GM18909 (cell line): ENCODE measurements around the gene TSC22D3.
"Not testable (repeated sequence)": the region's sequence is repeated elsewhere in the genome, so short reads cannot be mapped to it uniquely, and the experiment has no call there.

ENCODE experiments used
- ATAC-seq: cut with Tn5 transposase; IDR thresholded peaks from one replicate; pipeline ENCODE4 v1.9.1; 2021; ENCODE audit warnings: mild to moderate bottlenecking; ENCODE audit not compliant: unreplicated experiment, poor library complexity

The TSC22D3 gene

DNA sequence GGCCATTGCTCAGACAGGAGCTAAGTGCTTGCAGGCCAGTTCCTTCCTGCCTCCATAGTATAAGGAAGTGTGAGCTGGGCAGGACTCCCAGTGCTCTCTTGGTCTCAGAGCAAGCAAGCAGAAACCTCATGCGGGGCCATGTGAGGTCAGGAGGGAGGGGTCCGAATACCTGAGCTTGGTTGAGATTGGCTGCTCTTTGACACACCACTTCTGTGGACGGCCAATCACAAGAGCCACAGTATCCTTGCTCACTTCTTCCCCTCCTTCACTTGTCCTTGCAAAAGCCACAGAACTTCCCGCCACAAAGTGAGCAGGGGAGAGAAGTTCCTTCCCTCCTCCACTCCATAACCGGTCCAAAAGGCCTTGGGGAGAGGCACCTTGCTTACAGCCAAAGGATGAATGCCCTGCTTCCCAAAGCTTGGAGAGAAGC, 90.6 kb downstream of the TSC22D3 start:
- peak; percentile 96 for ATAC-seq

DNA sequence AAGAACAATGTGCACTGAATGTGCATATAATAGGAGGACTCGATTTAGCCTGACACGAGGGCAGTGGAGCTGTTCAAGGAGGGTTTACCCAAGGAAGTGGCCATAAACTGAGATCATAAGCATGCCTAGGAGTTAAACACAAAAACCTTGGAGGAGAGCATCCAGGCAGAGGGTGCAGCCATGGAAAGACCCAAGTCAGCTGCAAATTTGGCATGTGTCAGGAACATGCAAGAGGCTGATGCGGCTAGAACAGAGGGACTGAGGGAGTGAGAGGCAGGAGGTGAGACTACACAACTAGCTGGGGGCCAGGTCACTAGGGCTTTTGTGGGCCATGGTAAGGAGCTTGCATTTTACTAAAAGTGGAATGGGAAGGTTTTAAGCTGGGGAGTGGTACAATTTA, 91.7 kb downstream of the TSC22D3 start:
- ATAC-seq: no peak

- no peak for ATAC-seq
These were observed 92.3 kb downstream of the TSC22D3 start for GRCh38 chrX:107683124-107683895.

DNA sequence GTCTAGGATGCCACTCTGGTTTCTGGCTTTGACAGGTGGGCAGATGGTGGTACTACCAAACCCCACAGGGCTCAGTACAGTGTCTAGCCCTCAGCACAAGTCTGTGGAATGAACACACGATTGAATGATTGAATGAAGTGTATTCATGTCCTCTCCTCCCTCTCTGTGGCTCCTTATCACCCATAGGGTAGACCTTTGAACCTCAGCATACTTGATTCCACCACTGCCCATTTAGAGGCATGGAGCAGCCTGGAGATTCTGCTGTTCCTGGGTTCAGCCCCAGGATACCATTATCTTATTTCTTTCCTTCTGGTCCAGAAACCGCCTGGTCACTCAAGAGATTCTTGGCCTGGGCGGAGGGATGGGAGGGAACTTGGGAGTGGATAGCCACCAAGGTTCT, 93.3 kb downstream of the TSC22D3 start:
- no peak for ATAC-seq

DNA sequence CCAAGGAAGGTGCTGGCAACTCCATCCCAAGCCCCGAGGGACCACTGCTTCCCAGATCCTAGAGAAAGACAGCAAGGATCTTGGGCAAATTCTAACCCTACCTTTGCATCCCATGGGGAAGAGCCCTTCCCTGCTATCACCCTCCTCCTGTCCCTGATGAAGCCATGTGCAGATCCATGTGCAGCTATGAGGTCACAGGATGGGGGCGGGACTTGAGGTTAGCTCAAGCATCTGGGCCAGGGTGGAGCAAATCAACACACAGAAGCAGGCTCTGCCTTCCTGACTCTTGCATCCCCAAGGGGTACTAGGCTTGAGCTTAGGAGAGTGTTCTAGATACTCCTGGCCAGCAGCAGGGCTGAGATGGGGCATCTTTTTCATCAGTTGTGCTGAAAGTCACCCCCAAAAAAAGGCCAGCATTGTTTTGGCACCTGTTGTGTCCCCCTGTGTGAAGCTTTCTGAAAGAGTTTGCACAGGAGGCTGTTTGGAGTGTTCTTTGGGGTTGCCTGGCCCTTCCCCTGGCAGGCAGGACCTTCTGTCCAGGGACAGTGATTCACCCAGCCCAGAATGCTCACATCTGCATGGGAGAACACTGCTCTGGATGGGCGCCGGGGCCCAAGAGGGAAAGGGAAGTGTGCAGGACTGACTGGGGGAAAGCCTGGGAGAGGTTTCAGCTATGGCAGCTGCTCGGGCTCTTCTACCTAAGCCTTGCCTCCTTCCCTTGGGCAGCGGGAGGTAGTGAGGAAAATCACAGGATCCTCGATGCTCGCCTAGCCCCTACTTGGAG, 96.4 kb downstream of the TSC22D3 start:
- peak; percentile 32 for ATAC-seq

DNA sequence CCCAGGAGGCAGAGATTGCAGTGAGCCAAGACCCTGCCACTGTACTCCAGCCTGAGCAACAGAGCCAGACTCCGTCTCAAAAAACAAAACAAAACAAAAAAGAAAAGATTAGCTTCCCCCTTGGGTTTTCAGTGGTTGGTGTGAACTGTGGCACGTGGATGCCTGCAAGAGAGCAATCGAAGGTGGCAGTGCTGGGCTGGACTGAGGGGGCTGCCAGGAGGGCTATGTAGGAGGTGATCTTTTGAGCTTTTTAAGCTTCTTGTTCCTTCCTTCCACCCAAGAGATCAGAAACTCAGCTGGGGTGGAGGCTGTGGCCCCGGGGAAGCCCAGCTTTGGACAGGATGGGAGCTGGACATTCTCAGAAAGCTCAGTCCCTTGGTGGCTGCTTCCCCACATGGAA, 97.7 kb downstream of the TSC22D3 start:
- ATAC-seq: no peak

GRCh38 chrX:107677501-107677901, 98.1 kb downstream of the TSC22D3 start:
- ATAC-seq: no peak

DNA sequence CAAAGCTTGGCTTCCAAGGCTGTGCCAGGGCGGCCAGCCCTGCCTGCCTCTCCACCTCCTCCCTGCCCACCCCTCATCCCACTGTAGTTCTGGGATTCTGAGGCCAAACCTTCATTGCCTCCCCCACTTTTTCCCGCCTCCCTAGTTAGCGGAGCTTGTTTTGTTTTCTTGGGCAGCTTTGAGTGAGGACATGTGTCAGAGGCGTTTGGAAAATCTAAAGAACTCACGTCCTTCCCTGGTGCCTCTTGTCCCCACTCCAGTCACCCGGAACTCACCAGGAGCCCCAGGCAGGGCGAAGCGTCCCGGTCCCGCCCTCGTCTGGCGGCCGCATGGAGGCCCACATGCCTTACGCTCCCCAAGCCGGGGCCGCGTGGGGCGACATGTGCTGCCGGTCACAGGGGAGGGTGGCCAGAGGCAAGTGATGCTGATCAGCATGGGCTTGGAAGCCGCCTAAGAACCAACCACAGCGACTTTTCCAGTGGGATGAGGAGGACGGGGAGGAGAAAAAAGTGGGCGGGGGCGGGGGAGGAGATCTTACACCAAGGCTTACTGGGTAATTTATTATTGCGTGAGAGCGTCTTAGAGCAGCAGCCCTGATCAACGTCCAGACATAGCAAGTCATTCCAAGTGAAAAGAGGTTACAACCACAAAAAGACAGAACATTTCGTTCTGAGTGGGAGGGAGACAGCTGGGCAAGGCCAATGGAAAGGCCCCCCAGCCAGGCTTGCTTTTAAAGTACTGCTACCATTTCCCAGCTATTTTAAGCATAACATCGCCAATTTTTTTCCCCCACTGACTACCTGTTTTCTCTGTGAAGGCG, 98.8 kb downstream of the TSC22D3 start:
- peak; percentile 27 for ATAC-seq

GRCh38 chrX:107675823-107676555, 99.6 kb downstream of the TSC22D3 start:
- no peak for ATAC-seq

DNA sequence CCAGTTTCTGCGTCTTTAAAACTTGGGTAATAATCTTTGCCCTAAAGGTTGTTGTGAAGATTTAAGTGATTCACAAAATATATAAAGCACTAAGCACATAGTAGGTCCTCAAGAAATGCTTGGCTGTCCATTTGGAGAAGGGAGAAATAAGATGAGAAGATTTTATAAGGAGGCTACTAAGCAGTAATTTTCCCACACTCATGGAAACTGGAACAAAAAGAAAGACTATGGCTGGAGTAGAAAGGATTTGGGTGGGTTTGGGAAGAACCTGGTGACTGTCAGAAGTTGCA, 100.3 kb downstream of the TSC22D3 start:
- ATAC-seq: no peak

DNA sequence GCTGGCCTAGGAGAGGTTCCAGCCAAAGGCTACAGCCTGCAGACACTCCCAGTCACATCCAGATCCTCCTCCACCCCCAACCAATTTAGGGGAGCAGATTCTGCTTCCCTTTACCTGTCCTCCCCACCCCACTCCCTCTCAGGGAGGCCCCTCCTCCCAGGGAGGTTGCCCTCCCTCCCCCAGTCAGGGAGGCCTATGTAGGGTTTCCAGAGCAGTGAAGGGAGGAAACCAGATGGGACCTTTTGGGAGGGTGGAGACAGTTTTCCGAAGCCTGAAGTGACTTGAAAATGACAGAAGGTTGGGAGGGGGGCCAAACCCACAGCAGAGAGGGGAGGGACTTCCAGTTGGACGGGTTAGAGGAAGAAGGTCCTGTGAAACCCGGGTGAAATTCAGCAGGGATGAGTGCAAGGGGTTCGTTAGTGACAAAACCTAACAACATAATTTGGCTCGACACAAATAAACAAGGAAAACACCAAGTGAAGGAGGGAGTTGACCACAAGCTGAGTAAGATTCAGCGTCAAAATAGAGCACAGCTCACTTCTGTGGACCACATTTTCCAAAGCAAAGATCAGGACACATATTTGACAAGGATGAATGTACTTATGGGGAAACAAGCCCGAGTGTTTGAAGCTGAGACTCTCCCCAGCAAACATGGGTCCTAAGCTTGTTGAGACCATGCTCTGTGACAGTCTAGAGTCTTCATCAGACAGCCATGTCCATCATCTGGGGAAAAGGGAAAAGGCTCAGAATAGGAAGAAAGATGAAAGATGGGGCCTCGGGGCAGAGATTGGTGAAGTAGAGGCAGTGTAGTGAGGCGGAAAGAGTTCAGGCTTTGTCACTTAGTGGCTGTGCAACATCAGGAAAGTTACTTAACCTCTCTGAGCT, 100.9 kb downstream of the TSC22D3 start:
- ATAC-seq: peak; percentile 15

- ATAC-seq: peak; percentile 86
These were observed 101.6 kb downstream of the TSC22D3 start for GRCh38 chrX:107673933-107674479.

DNA sequence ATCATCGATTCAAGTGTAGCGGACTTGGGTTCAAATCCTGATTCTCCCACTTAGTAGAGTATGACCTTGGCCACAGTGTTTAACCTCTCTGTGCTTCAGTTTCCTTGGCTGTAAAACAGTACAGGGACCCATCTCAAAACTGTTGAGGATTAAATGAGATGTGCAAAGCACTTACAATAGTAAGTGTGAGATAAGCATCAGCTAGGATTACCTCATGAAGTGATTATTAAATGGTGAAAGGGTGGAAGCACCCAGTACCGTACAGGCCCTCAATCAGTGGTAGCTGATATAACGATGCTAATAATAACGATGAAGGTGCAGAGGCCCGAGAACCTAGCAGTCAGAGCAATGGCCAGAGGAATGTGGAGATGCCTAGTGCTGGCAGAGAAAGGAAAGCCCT, 102.2 kb downstream of the TSC22D3 start:
- ATAC-seq: peak; percentile 3

DNA sequence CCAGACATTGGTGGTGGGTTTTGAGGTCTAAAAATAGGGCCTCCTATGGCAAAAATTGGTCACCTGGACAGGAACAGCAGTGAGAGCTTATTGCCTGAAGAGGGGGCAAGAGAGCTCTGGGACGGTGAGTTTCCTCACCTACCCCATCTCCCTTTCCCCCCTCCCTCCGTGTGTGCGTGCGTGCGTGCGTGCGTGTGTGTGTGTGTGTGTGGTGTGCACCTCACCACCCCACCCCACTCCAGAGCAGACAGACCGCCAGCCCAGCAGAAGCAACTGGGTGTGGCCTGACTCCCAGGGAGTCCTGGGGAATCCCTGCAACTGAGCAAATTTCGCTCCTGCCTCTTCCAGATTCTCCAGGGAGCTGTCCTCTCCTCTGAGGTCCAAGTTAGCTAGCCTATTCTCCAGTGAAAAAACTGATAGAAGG, 102.6 kb downstream of the TSC22D3 start:
- peak; percentile 27 for ATAC-seq

DNA sequence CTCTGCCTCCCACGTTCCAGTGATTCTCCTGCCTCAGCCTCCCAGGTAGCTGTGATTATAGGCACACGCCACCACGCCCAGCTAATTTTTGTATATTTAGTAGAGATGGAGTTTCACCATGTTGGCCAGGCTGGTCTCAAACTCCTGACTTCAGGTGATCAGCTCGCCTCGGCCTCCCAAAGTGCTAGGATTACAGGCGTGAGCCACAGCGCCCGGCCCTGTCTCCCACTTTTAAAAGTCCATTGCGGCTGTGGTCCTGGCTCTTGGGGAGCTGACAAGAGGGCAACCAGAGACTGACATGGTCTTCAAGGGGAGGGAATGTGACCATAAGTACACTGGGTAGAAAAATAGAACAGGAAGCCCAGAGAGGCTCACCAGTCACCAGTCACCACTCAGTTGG, 104.3 kb downstream of the TSC22D3 start:
- ATAC-seq: not testable (repeated sequence)

GRCh38 chrX:107669885-107670628, 105.5 kb downstream of the TSC22D3 start:
- ATAC-seq: no peak

DNA sequence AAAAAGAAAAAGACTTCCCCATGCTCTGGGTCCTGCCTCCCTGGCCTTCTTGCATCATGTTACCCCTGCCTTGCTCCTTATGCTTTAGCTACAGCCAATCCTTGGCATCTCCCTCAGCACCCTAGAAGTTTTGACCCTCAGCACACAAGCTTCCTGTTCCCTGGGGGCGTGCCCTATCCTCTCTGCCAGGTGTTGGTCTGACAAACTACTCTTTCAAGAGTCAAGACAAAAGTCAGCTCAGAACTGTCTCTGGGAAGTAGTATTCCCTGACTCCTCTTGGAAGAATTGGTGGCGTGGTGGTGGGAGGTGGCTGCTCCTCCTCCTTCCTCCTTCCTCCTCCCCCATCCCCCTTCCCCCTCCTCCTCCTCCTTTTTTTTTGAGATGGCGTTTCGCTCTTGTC, 106.3 kb downstream of the TSC22D3 start:
- ATAC-seq: no peak

GRCh38 chrX:107668710-107669109, 106.9 kb downstream of the TSC22D3 start:
- ATAC-seq: not testable (repeated sequence)
